Measurements from ENCODE around the gene GUCA2A.

GUCA2A gene

DNA sequence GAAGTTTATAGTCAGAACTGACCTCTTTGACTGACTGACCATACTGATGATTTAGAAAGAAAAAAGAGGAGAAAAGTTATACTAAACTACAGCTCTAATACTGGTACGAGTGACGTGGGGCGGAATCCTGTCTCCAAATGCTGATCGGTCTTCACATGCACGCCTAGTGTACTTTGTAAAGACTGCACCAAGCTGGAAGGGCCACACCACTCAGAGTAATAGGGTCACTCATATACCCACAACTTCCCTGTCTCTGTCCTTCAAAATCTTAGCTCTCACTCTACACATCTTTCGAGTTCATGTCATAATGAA lies 19.4 kb upstream of the GUCA2A start:
- H3K4me3 ChIP-seq (ENCODE audit: low read length) = no peak overlapping the region
- no peak for DNase-seq (ENCODE audit: low read depth)
- TF ChIP-seq, protein P1, sequence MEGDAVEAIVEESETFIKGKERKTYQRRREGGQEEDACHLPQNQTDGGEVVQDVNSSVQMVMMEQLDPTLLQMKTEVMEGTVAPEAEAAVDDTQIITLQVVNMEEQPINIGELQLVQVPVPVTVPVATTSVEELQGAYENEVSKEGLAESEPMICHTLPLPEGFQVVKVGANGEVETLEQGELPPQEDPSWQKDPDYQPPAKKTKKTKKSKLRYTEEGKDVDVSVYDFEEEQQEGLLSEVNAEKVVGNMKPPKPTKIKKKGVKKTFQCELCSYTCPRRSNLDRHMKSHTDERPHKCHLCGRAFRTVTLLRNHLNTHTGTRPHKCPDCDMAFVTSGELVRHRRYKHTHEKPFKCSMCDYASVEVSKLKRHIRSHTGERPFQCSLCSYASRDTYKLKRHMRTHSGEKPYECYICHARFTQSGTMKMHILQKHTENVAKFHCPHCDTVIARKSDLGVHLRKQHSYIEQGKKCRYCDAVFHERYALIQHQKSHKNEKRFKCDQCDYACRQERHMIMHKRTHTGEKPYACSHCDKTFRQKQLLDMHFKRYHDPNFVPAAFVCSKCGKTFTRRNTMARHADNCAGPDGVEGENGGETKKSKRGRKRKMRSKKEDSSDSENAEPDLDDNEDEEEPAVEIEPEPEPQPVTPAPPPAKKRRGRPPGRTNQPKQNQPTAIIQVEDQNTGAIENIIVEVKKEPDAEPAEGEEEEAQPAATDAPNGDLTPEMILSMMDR (conservative IDR thresholded peaks at IDR 0.05; ENCODE audit: low read length) = no peak

DNA sequence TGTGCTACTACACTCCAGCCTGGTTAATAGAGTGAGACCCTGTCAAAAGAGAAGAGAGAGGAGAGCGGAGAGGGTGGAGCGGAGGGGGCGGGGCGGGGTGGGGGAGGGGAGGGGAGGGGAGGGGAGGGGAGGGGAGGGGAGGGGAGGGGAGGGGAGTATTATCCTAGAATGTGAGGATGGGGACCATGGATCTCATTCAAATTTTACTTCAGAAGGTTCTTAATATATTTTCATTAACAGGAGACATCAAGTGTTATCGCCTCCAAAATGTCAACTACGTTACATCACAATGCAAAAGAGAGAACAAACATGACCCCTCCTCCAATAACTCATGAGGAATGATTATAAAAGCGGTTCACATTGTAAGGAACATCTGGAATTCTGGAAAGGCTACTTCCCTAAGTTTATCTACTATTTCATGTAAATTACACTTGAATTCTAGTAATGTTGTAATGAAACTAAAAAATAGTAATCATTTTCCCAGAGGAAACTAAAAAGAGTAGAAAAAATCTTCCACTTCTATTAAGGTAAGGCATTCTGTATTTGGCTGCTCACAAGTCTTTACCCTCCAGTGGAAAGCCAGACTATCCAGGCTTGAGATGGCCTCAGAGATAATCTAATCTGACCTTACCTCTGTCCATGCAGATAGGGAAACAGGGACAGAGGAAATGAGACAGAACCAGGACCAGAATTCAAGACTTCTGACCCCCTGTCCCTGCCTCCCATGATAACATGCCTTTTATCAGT lies 18.8 kb upstream of the GUCA2A start:
- TF ChIP-seq, protein P1 (conservative IDR thresholded peaks at IDR 0.05; ENCODE audit: low read length) = no peak
- H3K4me3 ChIP-seq (ENCODE audit: low read length) = no peak overlapping the region
- DNase-seq (ENCODE audit: low read depth) = no peak

DNA sequence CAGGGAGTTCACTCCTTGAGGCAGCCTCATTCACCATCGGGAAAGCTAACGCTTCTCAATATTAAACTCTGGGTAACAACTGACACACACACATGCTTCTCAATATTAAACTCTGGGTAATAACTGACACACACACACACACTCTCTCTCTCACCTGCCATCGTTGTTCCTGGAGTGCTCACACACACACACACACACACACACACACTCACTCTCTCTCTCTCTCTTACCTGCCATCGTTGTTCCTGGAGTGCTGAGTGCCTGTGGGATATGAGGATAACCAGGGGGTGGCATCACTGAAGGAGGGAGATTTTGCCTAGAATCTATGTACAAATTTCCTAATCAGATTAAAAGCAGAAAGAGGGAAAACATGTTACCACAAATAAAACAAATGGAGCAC lies 17.1 kb upstream of the GUCA2A start:
- TF ChIP-seq, protein P1 (conservative IDR thresholded peaks at IDR 0.05; ENCODE audit: low read length) = no peak
- DNase-seq (ENCODE audit: low read depth) = no peak
- no peak overlapping the region for H3K4me3 ChIP-seq (ENCODE audit: low read length)

DNA sequence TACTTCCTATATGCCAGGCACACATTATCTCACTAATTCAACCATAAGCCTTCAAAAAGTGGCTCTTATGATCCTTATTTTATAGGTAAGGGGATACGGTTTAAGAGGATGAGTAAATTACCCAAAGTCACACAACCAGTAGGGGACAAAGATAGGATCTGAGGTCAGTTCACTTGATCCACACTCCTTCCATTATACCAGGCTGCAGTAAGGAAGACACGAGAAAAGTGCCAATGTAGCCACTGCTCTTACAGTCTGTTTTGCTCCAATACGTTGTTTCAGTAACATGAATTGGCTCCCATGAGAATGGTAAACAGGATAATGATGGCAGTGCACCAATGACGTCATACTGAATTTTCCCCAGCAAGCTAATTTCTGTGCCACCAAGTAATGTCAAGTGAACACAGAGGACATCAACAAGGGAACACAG lies 15.4 kb upstream of the GUCA2A start:
- DNase-seq (ENCODE audit: low read depth) = no peak
- no peak overlapping the region for H3K4me3 ChIP-seq (ENCODE audit: low read length)
- TF ChIP-seq, protein P1 (conservative IDR thresholded peaks at IDR 0.05; ENCODE audit: low read length) = no peak

DNA sequence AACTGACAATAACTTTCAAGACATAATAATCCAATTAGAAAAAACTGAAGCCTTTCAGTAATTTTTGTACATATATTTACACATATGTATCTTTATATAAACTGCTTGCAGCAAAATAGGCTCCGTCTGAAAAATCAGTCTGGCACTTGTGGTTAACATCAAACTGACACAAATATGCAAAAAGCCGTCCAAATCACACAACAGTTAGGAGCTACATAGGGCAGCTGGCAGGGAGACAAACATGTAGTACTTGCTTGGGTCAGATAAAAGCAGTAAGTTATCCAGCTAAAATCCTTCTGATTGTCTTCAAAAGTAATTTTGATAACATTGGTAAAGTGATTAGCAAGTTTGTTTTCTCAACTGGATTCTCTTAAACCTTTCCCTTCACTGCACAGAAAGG lies 14.7 kb upstream of the GUCA2A start:
- TF ChIP-seq, protein P1 (conservative IDR thresholded peaks at IDR 0.05; ENCODE audit: low read length) = no peak
- peak; percentile 72 for DNase-seq (ENCODE audit: low read depth)
- no peak overlapping the region for H3K4me3 ChIP-seq (ENCODE audit: low read length)

DNA sequence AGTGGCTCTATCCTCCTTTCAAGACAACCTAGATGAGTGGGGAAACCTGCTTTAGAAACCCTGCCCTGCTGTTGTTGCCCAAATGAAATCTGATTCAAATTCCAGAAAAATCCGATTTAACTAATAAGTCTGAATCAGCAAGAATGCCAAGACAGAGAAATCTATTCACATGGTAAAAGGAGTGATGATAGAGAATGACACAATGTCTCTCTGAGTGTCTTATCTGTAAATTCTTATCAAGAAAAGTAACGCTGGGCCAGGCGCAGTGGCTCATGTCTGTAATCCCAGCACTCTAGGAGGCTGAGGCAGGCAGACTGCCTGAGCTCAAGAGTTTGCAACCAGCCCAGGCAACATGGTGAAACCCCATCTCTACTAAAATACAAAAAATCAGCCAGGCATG lies 13.7 kb upstream of the GUCA2A start:
- H3K4me3 ChIP-seq (ENCODE audit: low read length) = no peak overlapping the region
- DNase-seq (ENCODE audit: low read depth) = no peak
- TF ChIP-seq, protein P1 (conservative IDR thresholded peaks at IDR 0.05; ENCODE audit: low read length) = no peak

DNA sequence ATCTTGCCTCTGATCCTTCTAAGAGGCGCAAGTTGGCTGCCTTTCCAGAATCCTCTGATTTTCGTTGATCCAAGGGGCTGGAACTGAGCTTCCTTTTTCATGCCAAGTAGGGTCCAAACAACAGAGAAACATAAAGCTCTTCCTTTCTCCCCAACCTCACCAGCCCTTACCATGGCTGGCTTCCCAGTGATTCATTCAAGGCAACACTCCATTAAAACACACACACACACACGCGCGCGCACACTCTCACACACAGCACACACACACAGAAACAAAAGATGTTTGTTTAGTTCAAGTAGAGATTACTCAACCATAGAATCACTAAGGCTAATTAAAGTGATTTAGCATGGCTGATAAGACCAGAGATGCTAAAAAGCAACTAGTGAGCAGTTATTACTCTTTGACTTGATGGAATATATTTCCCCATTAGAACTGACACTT lies 13.0 kb upstream of the GUCA2A start:
- no peak overlapping the region for H3K4me3 ChIP-seq (ENCODE audit: low read length)
- peak; percentile 88 for DNase-seq (ENCODE audit: low read depth)
- TF ChIP-seq, protein P1 (conservative IDR thresholded peaks at IDR 0.05; ENCODE audit: low read length) = no peak
